Breast epithelium (tissue), 4 donors: ENCODE data around the gene CHD3. TPM values are rescaled to one million over a fixed set of nuclear protein-coding genes. Genes with fewer than 3 reads are reported as not detected.

Experiments used
- DNase-seq, 2 donors: peaks; one replicate each; pipeline ENCODE4 v3.0.0-alpha.2; 2019; ENCODE audit warnings: low spot score in 2 of 2
- H3K27ac ChIP-seq, 2 donors: fragments of 200-600 bp; sonication (generic) in 1 of 2; one replicate each; pipeline ENCODE4 v1.5.1; 2016 to 2019; ENCODE audit warnings: mild to moderate bottlenecking in 1 of 2
- H3K27me3 ChIP-seq, 2 donors: fragments of 200-600 bp; sonication (generic) in 1 of 2; one replicate each; pipeline versions ENCODE4 v1.5.1 to v1.6.0; 2017 to 2019; ENCODE audit warnings: control low read depth in 1 of 2, mild to moderate bottlenecking in 1 of 2
- H3K36me3 ChIP-seq: fragments of 200-600 bp; one replicate; pipeline ENCODE4 v1.5.1; 2019
- H3K4me1 ChIP-seq, 2 donors: fragments of 200-600 bp; sonication (generic); one replicate each; pipeline ENCODE4 v1.5.1; 2016 to 2019; ENCODE audit warnings: control low read depth in 1 of 2
- H3K4me3 ChIP-seq, 3 donors: fragments of 200-600 bp; sonication (generic); 1 replicate in 2 of 3; 2 replicates in 1 of 3; pipeline ENCODE4 v1.5.1; 2016 to 2019; ENCODE audit warnings: mild to moderate bottlenecking in 3 of 3, moderate library complexity in 2 of 3
- H3K9me3 ChIP-seq, 2 donors: fragments of 200-600 bp; sonication (generic) in 1 of 2; one replicate each; pipeline ENCODE4 v1.5.1; 2016 to 2019; ENCODE audit warnings: control low read depth in 1 of 2
- CTCF ChIP-seq, 3 donors: fragments of 450-650 bp; IDR thresholded peaks; one replicate each; pipeline ENCODE4 v1.5.1; 2016 to 2017; ENCODE audit warnings: antibody characterized with exemption in 3 of 3, mild to moderate bottlenecking in 3 of 3, moderate library complexity in 3 of 3
- POLR2A ChIP-seq: fragments of 450-650 bp; IDR thresholded peaks from one replicate; pipeline ENCODE4 v1.6.1; 2016; ENCODE audit warnings: antibody characterized with exemption, mild to moderate bottlenecking, moderate library complexity
- POLR2AphosphoS5 ChIP-seq, 3 donors: sonication (generic); formaldehyde crosslinking; IDR thresholded peaks; one replicate each; pipeline ENCODE4 v1.6.1; 2017; ENCODE audit warnings: antibody characterized with exemption in 3 of 3
- intact Hi-C: fragments of 100-400 bp; cut with DNase I; formaldehyde crosslinking; loops from one replicate; pipeline ENCODE4 v1.15.1; 2023; ENCODE audit warnings: low total_unique reads
- total RNA-seq, 3 donors: library from RNA; depleted of rRNA; stranded (reverse); fragments of >200 nt; gene quantifications; one replicate each; pipeline ENCODE4 v1.1.0, GENCODE V29; 2016

Gene CHD3
- total RNA-seq, 3 donors from 2014 or later: 47.5 to 99.0 (median 90.0) TPM

DNA sequence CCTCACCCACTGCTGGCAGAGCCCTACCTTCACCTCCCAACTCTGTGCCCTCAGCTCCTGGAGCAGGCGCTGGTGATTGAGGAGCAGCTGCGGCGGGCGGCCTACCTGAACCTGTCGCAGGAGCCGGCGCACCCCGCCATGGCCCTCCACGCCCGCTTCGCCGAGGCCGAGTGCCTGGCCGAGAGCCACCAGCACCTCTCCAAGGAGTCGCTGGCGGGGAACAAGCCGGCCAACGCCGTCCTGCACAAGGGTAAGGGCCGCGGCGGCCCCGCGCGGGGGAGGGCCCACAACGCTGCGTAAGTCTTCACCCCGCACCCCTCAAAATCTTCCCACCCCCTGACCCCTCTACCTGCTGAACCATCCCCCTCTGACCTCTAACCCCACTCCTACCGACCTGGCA lies 20.5 kb downstream of the CHD3 start:
- H3K36me3 ChIP-seq: peaks cover 6% of the 10 kb centered on the region
- intact Hi-C loops: loop anchor here (5.0 kb wide), 1 partner anchor 518 kb away; no protein-coding TSS in a partner anchor
- H3K4me3 ChIP-seq: no peak overlapping the region
- no peaks in the 10 kb centered on the region for H3K9me3 ChIP-seq
- H3K27ac ChIP-seq: no peak overlapping the region
- no peak for DNase-seq
- H3K4me1 ChIP-seq: no peaks in the 10 kb centered on the region
- TF ChIP-seq POLR2A (no peak), CTCF (IDR thresholded peaks at IDR 0.05) (no peak), POLR2AphosphoS5 (IDR thresholded peaks at IDR 0.05) (no peak)
- no peaks in the 10 kb centered on the region for H3K27me3 ChIP-seq

DNA sequence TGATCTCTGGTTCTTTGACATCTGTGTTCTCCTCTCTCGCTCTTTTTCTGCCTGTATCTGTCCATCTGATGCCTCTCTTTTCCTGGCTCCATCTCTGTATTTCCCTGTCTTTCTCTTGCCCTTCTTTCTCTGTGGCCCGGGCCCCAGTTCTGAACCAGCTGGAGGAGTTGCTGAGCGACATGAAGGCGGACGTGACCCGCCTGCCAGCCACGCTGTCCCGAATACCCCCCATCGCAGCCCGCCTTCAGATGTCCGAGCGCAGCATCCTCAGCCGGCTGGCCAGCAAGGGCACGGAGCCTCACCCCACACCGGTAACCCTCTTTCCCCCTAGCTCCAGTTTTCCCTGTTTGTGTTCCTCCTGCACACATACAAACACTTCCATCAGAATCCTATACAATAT lies 21.7 kb downstream of the CHD3 start:
- H3K27me3 ChIP-seq: no peaks in the 10 kb centered on the region

GRCh38 chr17:7910711-7911110 lies 22.1 kb downstream of the CHD3 start:
- H3K27ac ChIP-seq: no peak overlapping the region
- intact Hi-C loops: loop anchor here (10.0 kb wide), 1 partner anchor 46 kb away; no protein-coding TSS in a partner anchor
- TF ChIP-seq POLR2A: no peak
- TF ChIP-seq CTCF (IDR thresholded peaks at IDR 0.05): no peak
- TF ChIP-seq POLR2AphosphoS5 (IDR thresholded peaks at IDR 0.05): no peak
- no peaks in the 10 kb centered on the region for H3K27me3 ChIP-seq
- no peak overlapping the region for H3K4me3 ChIP-seq
- peaks cover 6% of the 10 kb centered on the region for H3K36me3 ChIP-seq
- no peak for DNase-seq
- peaks cover 0 to 5% of the 10 kb centered on the region in 2 donors for H3K4me1 ChIP-seq
- H3K9me3 ChIP-seq: no peaks in the 10 kb centered on the region

More for the DNA sequence above, 21.7 kb downstream of the CHD3 start:
- Histone ChIP-seq H3K4me1 (peaks cover 0 to 5% of the 10 kb centered on the region in 2 donors), H3K9me3 (no peaks in the 10 kb centered on the region), H3K36me3 (peaks cover 6% of the 10 kb centered on the region), H3K4me3 (no peak overlapping the region), H3K27ac (no peak overlapping the region)
- intact Hi-C loops: loop anchor here (10.0 kb wide), 1 partner anchor 45 kb away; no protein-coding TSS in a partner anchor
- DNase-seq: no peak
- no peak for TF ChIP-seq CTCF (IDR thresholded peaks at IDR 0.05)
- no peak for TF ChIP-seq POLR2AphosphoS5 (IDR thresholded peaks at IDR 0.05)
- no peak for TF ChIP-seq POLR2A

- DNase-seq: no peak
- Histone ChIP-seq H3K27me3 (no peaks in the 10 kb centered on the region), H3K4me3 (no peak overlapping the region), H3K4me1 (peaks cover 0 to 5% of the 10 kb centered on the region in 2 donors), H3K9me3 (no peaks in the 10 kb centered on the region), H3K27ac (no peak overlapping the region), H3K36me3 (peaks cover 6% of the 10 kb centered on the region)
- TF ChIP-seq POLR2A: no peak
- intact Hi-C loops: loop anchor here (10.0 kb wide), 1 partner anchor 46 kb away; no protein-coding TSS in a partner anchor
Observed at GRCh38 chr17:7911116-7911515, 22.5 kb downstream of the CHD3 start.

DNA sequence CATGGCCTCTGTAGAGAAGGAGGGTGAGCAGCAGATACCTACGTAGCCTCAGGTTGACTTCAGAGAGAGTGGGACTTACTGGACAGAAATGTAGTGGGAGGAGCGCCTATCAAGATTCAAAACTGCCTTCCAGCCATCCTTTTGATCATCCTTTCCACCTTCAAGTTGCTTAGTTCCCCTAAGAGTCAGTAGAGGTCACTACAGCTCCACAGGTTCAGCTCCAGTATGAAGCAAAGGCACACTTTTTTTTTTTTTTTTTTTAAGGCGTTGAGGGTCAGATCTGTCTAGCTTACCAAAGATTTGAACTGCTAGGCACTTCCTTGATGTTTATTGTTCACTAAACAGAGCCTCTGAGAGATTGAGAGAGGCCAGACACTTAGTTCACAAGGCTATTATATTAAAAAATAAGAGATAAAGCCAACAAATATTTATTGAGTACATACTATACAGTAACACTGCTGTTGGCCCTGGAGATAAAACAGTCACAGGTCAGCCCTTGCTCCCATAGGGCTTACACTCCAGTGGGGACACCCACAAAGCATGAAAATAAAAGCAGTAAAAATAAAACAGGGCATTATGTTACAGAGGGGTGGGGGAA lies 24.4 kb downstream of the CHD3 start:
- Histone ChIP-seq H3K9me3 (no peaks in the 10 kb centered on the region), H3K27ac (no peak overlapping the region), H3K27me3 (no peaks in the 10 kb centered on the region), H3K4me3 (no peak overlapping the region), H3K36me3 (peaks cover 6% of the 10 kb centered on the region), H3K4me1 (peaks cover 0 to 5% of the 10 kb centered on the region in 2 donors)
- intact Hi-C loops: loop anchor here (10.0 kb wide), 1 partner anchor 48 kb away; no protein-coding TSS in a partner anchor
- no peak for TF ChIP-seq POLR2AphosphoS5 (IDR thresholded peaks at IDR 0.05)
- TF ChIP-seq POLR2A: no peak
- TF ChIP-seq CTCF (IDR thresholded peaks at IDR 0.05): peak; percentile 38 to 79 (median 74)
- no peak for DNase-seq
